GM18909 (cell line): ENCODE measurements around the gene THSD7B.
"Not testable (repeated sequence)": the region's sequence is repeated elsewhere in the genome, so short reads cannot be mapped to it uniquely, and the experiment has no call there.

Experiments
- ATAC-seq: cut with Tn5 transposase; IDR thresholded peaks from one replicate; pipeline ENCODE4 v1.9.1; 2021; ENCODE audit warnings: mild to moderate bottlenecking; ENCODE audit not compliant: unreplicated experiment, poor library complexity

Gene THSD7B, protein sequence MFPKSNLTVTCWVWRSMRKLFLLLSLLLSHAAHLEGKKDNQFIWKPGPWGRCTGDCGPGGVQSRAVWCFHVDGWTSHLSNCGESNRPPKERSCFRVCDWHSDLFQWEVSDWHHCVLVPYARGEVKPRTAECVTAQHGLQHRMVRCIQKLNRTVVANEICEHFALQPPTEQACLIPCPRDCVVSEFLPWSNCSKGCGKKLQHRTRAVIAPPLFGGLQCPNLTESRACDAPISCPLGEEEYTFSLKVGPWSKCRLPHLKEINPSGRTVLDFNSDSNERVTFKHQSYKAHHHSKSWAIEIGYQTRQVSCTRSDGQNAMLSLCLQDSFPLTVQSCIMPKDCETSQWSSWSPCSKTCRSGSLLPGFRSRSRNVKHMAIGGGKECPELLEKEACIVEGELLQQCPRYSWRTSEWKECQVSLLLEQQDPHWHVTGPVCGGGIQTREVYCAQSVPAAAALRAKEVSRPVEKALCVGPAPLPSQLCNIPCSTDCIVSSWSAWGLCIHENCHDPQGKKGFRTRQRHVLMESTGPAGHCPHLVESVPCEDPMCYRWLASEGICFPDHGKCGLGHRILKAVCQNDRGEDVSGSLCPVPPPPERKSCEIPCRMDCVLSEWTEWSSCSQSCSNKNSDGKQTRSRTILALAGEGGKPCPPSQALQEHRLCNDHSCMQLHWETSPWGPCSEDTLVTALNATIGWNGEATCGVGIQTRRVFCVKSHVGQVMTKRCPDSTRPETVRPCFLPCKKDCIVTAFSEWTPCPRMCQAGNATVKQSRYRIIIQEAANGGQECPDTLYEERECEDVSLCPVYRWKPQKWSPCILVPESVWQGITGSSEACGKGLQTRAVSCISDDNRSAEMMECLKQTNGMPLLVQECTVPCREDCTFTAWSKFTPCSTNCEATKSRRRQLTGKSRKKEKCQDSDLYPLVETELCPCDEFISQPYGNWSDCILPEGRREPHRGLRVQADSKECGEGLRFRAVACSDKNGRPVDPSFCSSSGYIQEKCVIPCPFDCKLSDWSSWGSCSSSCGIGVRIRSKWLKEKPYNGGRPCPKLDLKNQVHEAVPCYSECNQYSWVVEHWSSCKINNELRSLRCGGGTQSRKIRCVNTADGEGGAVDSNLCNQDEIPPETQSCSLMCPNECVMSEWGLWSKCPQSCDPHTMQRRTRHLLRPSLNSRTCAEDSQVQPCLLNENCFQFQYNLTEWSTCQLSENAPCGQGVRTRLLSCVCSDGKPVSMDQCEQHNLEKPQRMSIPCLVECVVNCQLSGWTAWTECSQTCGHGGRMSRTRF (N-terminal part only)

DNA sequence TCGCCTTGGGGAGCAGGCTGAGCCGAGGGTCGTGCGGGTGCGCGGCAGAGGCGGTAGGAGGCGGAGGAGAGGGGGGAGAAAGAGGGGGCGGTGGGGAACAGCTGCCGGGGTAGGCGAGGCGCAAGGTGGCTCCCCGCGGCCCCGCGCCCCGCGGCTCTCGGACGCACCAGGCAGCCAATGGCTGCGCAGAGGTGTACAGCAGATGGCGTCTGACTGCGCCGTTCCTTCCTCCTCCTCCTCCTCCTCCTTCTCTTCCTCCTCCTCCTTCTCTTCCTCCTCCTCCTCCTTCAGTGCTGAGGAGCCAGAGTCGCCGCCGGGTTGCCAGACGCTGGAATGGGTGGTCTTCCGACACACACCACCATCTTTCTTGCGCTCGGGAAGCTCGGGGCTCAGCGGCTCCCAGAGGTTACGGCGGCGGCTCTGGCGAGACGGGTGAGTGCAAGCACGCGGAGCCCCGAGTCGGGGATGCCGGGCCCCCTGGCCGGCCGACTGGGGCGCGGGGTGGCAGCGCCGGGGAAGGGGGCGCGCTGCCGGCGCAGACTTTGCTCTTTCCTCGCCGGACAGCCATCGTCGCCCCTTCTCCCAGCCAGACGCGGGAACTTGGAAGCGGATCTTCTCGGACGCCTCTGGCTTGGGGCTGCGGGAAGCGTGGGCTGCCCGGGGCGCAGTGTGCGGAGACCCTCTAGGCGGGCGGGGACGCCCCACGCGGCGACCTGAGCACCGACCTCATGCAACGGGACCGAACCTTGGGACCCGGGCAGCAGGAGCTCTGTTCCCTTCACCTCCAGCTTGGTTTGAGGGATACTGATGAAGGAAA lies at the start of gene THSD7B:
TSS of gene THSD7B (plus strand) at position 290 of the 817 bp plus-strand sequence. CDS start 116,634 bp downstream, outside the sequence.
- ATAC-seq = no peak

- no peak for ATAC-seq
Measured at GRCh38 chr2:136718273-136718672, 47.1 kb upstream of the THSD7B start.

- no peak for ATAC-seq
Measured at GRCh38 chr2:136727973-136728699, 37.2 kb upstream of the THSD7B start.

DNA sequence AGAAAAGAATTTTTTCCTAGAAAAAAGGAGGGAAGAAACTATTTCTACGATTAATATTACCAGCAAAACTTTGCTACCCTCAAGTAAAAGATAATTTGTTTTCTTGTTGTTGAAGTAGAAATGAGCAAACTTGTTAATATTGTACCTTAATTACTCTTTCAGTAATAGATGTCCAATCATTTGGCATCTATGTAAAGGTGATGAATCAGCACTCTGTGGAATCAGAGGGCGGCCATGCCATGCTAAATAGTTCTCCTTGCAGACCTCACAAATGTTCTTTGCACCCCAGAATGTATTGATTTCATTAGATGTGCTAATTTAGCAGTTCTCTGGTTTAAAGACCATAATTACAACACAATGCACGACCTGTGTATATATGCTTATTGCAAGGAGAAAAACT lies 29.1 kb upstream of the THSD7B start:
- no peak for ATAC-seq

- ATAC-seq = no peak
Measured at GRCh38 chr2:136738044-136738443, 27.3 kb upstream of the THSD7B start.

GRCh38 chr2:136741471-136741870 lies 23.9 kb upstream of the THSD7B start:
- ATAC-seq = no peak

GRCh38 chr2:136750065-136750464 lies 15.3 kb upstream of the THSD7B start:
- no peak for ATAC-seq

DNA sequence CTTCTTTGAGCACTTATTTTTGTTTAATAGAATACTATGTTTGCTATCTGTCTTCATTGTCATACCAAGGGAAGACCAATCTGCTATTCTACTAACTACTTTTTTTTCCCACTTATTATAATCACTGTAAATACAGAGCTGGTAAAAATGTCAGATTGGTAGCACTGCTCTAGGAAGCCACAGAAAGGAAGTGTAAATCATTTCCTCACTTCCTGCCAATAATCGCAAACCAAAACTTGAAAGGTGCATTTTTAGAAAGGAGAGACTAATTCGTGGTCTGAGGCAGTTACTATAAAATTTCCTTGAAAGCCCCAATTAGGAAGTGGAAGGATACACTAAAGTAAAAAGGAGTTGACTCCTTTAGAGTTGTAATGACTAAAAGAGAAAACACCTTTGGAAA lies 13.9 kb upstream of the THSD7B start:
- no peak for ATAC-seq

GRCh38 chr2:136758504-136758903 lies 6.8 kb upstream of the THSD7B start:
- ATAC-seq = not testable (repeated sequence)

GRCh38 chr2:136764452-136765255 lies 691 bp upstream of the THSD7B start:
- ATAC-seq = no peak

- ATAC-seq = no peak
Measured at GRCh38 chr2:136766073-136766404, 694 bp downstream of the THSD7B start.

GRCh38 chr2:136767030-136767429 lies 1.7 kb downstream of the THSD7B start:
- no peak for ATAC-seq

DNA sequence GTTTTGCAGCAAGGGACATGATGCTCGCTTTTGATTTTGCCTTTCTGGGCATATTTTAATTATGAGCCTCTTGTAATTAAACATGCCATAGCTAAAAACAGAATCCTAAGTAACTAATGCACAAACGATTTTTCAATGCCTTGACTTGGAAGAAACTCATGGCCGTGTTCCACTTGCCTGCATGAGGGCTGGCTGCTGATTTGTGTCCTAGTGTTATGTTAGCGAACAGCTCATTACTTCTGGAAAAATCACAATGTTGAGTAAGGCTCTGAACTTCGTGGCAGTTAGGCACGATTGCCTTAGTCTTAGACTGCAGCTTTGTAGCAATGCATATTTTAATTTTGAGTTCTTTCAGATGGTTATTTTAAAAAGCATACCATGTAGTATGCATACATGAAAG lies 4.5 kb downstream of the THSD7B start:
- ATAC-seq = no peak

DNA sequence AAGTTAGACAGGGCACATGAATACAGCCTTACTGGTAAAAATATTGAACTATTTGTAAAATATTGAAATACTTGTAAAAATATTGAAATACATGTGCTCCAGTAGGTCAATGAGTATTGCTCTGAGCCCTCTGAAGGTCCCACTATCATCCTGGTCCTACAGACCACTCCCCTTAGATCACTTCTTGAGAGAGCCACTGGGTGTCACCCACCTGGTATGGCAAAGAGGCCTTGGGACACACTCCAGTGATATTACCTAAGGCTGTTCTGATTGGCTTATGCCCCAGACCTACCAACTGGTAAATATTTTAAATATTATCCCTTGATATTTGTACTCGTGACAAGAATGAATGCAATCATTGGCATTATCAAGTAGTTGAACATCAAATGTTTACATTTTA lies 5.0 kb downstream of the THSD7B start:
- no peak for ATAC-seq

DNA sequence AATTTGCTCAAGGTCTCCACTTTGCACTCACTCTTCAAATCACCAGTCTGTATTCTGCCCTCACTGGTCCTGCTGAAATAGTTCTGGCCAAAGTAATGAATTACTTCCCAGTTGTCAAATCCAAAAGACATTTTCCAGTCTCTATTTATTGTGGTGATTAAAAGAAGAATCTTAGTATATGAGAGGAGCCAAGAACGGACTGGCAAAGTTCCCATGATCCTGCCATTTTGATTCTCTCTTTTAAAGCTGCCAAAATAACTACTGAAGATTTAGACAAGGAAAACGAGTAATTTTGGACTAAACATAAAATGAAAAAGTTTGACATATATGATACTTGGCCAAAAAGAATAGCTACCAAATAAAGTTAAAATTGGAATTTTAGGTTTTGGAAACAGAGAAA lies 12.0 kb downstream of the THSD7B start:
- ATAC-seq = no peak

DNA sequence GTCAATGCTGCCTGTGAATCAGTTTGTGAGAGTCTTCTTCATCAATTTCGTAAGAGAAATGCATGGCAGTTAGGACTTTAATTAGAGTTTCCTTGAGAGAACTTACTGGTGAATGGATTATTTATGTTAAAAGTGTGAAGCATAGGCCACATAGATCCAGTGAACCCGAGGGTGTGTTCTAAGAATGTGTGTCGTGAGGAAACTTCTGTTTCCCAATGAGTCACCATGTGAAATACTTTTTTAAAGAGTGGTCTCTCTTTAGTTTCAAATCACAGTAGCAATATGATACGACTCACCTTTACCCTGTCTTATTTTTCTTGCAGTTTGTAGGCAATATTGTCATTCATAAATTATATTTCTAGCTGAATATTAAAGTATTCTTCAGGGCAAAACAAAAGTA lies 18.5 kb downstream of the THSD7B start:
- no peak for ATAC-seq

- no peak for ATAC-seq
Measured at GRCh38 chr2:136785215-136785614, 19.9 kb downstream of the THSD7B start.

DNA sequence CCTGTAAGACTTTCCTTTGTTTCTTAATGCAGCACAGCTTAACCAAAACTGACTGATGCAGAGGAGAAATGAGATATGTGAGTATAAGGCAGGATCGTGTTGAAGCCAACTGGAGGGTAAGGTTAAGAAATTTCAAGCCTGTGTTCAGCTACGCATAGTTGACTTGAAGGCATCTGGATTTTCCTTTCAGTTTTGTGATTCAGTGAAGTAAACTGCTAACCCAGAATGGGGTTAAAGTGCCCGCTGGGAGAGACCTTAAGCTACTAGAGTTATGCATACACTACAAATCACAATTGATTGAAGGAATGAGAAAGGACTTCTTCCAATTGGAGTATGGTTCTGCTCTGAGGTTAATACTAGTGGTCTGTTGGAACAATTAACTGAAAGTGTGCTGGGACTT lies 22.6 kb downstream of the THSD7B start:
- ATAC-seq = no peak
